Vagina (tissue), 2 donors: Measurements from ENCODE around the gene SLC39A11.

ENCODE experiments used
- POLR2A ChIP-seq, 2 donors: fragments of 450-650 bp; IDR thresholded peaks; one replicate each; pipeline ENCODE4 v1.6.1; 2017; ENCODE audit warnings: antibody characterized with exemption in 2 of 2, mild to moderate bottlenecking in 2 of 2, moderate library complexity in 2 of 2
- POLR2AphosphoS5 ChIP-seq, 2 donors: sonication (generic); formaldehyde crosslinking; IDR thresholded peaks; one replicate each; pipeline ENCODE4 v1.9.0; 2017; ENCODE audit warnings: antibody characterized with exemption in 2 of 2, mild to moderate bottlenecking in 2 of 2, low read depth in 1 of 2; ENCODE audit not compliant: insufficient read depth in 1 of 2
- TF ChIP-seq, protein P1 (sequence below), 3 experiments: fragments of 450-650 bp in 2 of 3; fragments of 200-600 bp in 1 of 3; sonication (generic) in 1 of 3; IDR thresholded peaks; one replicate each; pipeline ENCODE4 v1.5.1; 2017 to 2019; ENCODE audit warnings: antibody characterized with exemption in 3 of 3, mild to moderate bottlenecking in 2 of 3, moderate library complexity in 2 of 3

DNA sequence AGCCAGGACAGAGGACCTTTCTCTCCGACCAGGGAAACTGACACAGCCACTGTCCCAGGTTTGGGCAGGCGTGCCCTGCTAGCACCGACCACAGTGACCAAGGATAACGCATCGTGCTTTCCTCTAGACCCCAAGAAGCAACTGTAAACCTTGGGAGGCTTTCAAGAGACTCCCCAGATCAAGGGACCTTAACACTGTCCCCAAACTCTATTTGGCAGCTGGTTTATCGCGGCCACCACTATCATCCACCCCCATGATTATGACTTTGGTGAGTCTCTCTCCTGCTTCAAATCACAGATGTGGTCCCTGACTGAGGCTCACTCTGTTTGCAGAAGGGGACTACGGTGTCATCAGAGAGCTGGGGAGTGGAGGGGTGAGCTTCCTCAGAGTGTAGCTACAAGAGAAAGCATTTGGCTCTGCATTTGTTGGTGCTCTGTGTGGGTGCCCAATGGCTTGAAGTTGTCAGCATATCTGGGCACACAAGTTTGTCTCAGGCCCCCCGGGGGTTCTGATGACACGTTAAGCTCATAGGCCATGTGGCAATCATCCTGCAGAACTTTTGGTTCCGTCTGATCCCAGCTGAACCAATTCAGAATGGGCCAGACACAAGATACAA lies 408.0 kb downstream of the SLC39A11 start:
- TF ChIP-seq, protein P1, sequence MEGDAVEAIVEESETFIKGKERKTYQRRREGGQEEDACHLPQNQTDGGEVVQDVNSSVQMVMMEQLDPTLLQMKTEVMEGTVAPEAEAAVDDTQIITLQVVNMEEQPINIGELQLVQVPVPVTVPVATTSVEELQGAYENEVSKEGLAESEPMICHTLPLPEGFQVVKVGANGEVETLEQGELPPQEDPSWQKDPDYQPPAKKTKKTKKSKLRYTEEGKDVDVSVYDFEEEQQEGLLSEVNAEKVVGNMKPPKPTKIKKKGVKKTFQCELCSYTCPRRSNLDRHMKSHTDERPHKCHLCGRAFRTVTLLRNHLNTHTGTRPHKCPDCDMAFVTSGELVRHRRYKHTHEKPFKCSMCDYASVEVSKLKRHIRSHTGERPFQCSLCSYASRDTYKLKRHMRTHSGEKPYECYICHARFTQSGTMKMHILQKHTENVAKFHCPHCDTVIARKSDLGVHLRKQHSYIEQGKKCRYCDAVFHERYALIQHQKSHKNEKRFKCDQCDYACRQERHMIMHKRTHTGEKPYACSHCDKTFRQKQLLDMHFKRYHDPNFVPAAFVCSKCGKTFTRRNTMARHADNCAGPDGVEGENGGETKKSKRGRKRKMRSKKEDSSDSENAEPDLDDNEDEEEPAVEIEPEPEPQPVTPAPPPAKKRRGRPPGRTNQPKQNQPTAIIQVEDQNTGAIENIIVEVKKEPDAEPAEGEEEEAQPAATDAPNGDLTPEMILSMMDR (IDR thresholded peaks at IDR 0.05) = no peak
- TF ChIP-seq POLR2A (IDR thresholded peaks at IDR 0.05) (no peak), POLR2AphosphoS5 (IDR thresholded peaks at IDR 0.05; ENCODE audit: insufficient read depth in 1 of 2, low read depth in 1 of 2) (no peak)
